GM04504 (cell line): ENCODE measurements around the gene JMJD8.
"Not testable (repeated sequence)": the region's sequence is repeated elsewhere in the genome, so short reads cannot be mapped to it uniquely, and the experiment has no call there.

Experiments
- DNase-seq: peaks from one replicate; pipeline ENCODE4 v3.0.0-alpha.2; 2012; ENCODE audit warnings: low read depth

The JMJD8 gene

DNA sequence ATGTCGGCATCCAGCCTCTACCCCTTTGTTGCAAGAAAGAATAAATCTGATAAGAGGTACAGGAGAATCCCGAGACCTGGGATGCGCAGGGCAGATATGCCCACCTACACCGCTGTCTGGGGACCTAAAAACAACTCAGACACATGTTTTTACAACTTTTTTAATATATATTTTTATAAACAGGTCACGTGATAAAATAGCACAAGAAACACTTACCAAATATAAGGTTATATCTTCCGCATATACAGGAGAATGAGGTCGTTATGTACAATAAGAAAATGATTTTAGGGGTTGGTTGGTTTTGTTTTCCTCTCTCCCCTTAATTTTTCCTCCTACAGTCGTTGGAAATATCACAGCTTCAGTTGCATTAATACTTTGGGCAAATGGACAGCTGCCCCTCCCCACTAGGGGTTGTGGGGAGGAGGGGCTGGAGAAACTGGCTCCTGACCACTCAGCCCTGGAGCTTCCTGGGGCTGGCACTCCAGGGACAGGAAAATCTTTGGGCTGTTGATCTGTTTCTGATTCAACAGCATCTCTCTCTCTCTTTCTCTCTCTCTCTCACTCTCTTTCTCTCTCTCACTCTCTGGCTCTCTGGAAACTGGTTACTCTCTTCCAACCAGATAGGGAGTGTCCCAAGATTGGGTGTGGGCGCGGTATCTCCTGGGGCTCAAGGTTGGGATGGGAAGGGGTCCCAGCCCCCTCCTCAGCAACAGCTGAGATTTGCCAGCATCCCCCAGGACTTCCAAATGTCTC, 8.4 kb upstream of the JMJD8 start:
- DNase-seq: no peak

- DNase-seq: not testable (repeated sequence)
These were observed 7.1 kb upstream of the JMJD8 start for GRCh38 chr16:691242-691641.

GRCh38 chr16:689175-689897, 5.2 kb upstream of the JMJD8 start:
- no peak for DNase-seq

DNA sequence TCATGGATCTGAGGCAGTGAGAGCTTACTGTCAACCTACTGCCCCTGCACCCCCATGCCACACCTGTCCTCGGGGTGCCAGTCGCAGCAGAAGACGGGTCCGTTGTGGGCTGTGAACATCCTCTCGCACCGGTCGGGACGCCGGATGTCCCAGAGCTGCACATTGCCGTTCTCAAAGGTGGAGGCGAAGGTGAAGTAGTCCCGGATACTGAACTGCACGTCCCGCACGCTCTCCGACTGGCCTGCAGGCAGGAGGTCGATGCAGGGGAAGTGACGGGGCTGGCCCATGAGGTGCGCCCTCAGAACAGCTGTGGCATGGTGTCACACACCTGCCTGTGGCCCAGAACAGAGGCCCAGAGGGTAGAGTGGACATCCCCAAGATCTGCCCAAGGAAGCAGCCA, 3.4 kb upstream of the JMJD8 start:
- no peak for DNase-seq

- no peak for DNase-seq
These were observed 2.5 kb upstream of the JMJD8 start for GRCh38 chr16:686459-687260.

- DNase-seq: no peak
These were observed 1.8 kb upstream of the JMJD8 start for GRCh38 chr16:685967-686366.

- no peak for DNase-seq
These were observed 995 bp upstream of the JMJD8 start for GRCh38 chr16:684961-685696.

- DNase-seq: no peak
These were observed 601 bp downstream of the JMJD8 start for GRCh38 chr16:683396-684070.

- DNase-seq: no peak
These were observed 1.4 kb downstream of the JMJD8 start for GRCh38 chr16:682493-683395.

DNA sequence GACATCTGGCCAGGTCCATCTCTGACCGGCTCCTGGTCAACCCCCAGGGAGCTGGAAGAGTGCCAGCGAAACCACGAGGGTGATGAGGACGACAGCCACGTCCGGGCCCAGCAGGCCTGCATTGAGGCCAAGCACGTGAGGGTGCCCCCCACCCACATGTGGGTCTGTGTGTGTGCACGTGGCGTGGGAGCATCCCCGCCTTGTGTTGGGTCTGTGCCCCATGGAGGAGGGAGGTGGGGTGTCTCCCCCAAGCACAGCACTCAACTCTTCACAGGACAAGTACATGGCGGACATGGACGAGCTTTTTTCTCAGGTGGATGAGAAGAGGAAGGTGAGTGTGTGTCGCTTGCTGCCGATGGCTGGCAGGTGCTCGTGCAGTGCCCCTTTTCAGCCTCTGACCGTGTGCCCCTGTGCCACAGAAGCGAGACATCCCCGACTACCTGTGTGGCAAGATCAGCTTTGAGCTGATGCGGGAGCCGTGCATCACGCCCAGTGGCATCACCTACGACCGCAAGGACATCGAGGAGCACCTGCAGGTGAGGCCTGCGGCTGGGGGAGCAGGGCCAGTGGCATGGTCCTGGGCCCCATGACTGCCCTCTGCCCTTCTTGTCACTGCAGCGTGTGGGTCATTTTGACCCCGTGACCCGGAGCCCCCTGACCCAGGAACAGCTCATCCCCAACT, 2.2 kb downstream of the JMJD8 start:
- DNase-seq: no peak

DNA sequence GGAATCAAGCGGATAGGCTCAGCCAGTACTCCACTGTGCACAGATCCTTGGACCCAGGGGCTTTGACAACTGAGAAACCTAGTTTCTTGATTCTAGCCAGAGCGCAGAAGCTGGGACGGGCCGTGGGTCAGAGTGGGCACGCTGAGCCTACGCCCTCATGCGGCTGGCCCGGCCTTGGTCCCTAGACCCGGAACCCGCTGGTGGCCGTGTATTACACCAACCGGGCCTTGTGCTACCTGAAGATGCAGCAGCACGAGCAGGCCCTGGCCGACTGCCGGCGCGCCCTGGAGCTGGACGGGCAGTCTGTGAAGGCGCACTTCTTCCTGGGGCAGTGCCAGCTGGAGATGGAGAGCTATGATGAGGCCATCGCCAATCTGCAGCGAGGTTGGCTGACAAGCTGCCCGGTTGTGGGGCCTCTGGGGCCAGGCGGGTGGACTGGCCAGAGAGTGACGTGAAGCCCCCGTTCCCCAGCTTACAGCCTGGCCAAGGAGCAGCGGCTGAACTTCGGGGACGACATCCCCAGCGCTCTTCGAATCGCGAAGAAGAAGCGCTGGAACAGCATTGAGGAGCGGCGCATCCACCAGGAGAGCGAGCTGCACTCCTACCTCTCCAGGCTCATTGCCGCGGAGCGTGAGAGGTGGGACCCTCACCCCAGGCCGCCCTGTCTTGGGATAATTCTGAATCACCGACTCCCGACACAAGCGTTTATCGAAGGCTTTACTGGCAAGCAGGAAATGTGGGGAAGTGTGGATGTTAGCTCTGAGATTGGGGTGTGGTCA, 3.0 kb downstream of the JMJD8 start:
- no peak for DNase-seq

DNA sequence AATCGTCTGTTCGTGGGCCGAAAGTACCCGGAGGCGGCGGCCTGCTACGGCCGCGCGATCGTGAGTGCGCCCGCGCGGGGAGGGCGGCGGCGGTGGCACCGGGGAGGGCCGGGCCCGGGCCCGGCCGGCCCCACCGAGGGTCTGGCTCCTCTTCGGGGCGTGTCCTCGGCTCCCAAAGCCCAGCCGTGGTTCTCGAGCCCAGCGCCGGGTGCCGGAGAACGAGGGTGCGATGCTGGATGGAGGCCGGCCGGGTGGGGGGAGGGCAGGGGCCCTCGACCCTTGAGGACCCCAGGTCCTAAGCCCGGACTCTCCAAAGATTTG, 3.5 kb downstream of the JMJD8 start:
- DNase-seq: no peak

GRCh38 chr16:679814-680624, 4.1 kb downstream of the JMJD8 start, which contains the start of gene STUB1:
TSS of gene STUB1 (plus strand) at chr16:680410. CDS start at chr16:680526, 116 bp downstream.
- peak; percentile 70 for DNase-seq

DNA sequence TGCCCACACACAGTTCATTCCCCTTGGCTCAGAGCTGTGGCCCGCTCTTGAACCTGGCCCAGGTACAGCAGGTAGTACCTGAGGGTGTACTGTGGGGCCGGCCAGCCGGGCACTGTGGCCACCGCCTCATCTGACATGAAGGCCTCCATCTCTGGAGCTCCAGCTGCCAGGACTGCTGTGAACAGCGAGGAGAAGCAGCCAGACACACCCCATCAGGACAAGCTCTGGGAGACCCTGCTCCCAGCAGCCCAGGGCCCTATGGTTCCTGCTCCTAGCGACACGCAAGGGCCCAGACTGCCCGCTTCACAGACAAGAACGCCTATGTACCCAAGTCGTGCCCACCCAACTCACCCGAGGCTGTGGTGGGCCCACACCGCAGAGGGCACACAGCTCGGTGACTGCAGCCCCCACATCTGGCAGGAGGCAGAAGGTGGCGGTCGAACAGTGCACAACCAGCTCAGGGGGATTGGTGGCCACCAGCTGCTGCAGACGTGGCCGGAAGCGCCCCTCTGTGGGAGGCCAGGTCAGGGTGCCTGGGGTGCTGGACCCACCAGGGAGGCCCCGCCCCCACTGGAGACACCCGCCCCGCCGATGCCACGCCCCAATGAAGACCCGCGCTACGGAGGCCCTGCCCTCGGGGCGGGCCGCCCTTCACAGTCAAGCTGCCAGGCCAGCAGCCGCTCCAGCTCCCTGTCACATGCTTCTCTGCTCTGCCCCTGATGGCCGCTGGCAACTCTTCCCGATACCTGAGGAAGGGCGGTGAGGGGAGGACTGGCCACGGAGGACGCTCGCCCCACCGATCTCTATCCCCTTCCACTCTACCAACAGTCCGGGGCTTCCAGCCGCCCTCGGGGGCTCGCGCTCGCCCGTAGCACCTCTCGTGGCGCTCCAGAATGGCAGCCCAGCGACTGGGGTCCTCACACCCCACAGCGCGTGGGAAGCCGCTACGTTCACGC, 5.0 kb downstream of the JMJD8 start:
- no peak for DNase-seq

DNA sequence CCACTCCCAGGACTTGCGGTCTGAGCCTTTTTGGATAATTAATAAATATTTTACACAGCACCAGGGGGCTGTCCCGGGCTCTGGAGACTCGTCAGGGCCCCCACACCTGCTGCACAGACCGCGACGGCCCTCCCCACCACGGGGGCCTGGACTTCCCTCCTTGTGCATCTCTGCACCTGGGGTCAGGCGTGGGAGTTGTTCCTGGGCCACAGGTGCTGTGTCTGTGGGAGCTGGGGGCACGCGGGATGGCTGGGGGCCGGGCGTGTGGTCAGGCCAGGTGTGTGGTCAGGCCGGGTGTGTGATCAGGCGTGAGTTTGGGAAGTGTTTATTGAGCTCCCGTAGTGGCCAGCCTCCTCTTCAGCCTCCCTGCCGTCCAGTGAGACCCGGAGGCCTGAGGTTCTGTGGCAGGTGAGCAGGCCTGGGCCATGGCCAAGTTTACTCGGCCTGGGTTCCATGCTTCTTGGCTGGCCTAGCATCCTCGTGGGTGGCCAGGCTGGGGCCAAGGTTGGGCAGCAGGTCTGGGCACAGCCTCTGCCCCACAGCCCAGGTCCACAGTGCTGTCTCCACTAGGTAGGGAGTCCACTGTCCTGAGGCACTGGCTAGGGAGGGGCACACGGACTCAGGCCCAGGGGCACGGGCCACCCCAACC, 5.8 kb downstream of the JMJD8 start:
- DNase-seq: no peak
